ENCODE measurements around the gene BCAR3.

BCAR3 gene

DNA sequence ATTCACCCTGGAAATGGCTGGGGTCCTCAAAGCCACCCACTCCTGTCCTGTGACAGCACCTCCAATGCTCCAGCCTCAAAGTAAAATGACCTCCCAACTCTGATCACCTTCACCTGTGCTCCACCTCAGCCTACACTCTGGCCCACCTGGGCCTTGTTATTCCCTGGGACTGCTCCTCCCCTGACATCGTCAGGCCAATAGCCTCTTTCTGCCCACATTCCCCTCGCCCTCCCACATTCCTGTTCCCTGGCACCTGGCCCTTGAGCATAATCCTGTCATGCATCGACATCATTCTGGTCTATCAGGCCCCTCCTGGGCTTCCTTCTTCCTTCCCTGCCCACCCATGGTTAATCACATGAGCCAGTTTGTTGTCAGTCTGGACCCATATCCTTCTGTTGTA lies 13.2 kb upstream of the BCAR3 start:
- Histone ChIP-seq H3K9me2 (replicated peaks; ENCODE audit: insufficient read depth, low read length) (no peaks in the 10 kb centered on the region), H3K27ac (ENCODE audit: low read depth, low read length) (no peak overlapping the region), H4K20me1 (ENCODE audit: low read depth, low read length) (no peaks in the 10 kb centered on the region), H3K27me3 (ENCODE audit: low read length) (no peaks in the 10 kb centered on the region), H3K4me3 (ENCODE audit: insufficient read depth, low read length, poor library complexity, severe bottlenecking) (no peak overlapping the region), H3K9me3 (ENCODE audit: insufficient read depth, low read length) (no peaks in the 10 kb centered on the region), H2AFZ (ENCODE audit: low read depth, low read length, severe bottlenecking) (no peak overlapping the region), H3K9ac (ENCODE audit: low read length) (no peak overlapping the region), H3K79me2 (ENCODE audit: insufficient read depth, low read length) (no peaks in the 10 kb centered on the region), H3K4me2 (ENCODE audit: low read depth, low read length, poor library complexity, severe bottlenecking) (no peak overlapping the region), H3F3A (ENCODE audit: insufficient read depth) (no peaks in the 10 kb centered on the region), H3K36me3 (ENCODE audit: low read length) (no peaks in the 10 kb centered on the region)
- TF ChIP-seq, protein P1, sequence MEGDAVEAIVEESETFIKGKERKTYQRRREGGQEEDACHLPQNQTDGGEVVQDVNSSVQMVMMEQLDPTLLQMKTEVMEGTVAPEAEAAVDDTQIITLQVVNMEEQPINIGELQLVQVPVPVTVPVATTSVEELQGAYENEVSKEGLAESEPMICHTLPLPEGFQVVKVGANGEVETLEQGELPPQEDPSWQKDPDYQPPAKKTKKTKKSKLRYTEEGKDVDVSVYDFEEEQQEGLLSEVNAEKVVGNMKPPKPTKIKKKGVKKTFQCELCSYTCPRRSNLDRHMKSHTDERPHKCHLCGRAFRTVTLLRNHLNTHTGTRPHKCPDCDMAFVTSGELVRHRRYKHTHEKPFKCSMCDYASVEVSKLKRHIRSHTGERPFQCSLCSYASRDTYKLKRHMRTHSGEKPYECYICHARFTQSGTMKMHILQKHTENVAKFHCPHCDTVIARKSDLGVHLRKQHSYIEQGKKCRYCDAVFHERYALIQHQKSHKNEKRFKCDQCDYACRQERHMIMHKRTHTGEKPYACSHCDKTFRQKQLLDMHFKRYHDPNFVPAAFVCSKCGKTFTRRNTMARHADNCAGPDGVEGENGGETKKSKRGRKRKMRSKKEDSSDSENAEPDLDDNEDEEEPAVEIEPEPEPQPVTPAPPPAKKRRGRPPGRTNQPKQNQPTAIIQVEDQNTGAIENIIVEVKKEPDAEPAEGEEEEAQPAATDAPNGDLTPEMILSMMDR (IDR thresholded peaks at IDR 0.05; ENCODE audit: insufficient read depth, low read length, poor library complexity, severe bottlenecking): no peak
- TF ChIP-seq EZH2phosphoT487 (conservative IDR thresholded peaks at IDR 0.05; ENCODE audit: low read length): no peak

DNA sequence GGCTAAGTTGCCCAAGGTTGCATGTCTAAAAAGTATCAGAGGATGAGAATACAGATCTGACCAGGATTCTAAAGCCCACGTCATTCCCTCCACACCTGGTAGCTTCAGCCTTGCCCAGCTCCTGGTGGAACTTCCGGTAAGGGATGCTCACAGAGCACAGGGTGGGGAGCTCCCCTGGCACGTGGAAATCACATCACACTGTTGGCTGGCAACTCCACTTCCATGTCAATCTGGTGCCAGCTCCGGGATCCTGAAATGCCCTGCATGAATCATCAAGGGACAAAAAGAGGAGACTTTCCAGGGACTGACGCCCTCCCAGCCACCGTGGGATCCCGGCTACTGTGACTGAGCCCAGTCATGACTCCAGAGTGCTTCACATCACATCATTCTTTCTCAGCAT lies 12.4 kb upstream of the BCAR3 start:
- no peaks in the 10 kb centered on the region for H4K20me1 ChIP-seq (ENCODE audit: low read depth, low read length)
- H3K36me3 ChIP-seq (ENCODE audit: low read length): no peaks in the 10 kb centered on the region
- H3K27ac ChIP-seq (ENCODE audit: low read depth, low read length): no peak overlapping the region
- H3F3A ChIP-seq (ENCODE audit: insufficient read depth): no peaks in the 10 kb centered on the region
- no peaks in the 10 kb centered on the region for H3K79me2 ChIP-seq (ENCODE audit: insufficient read depth, low read length)
- no peaks in the 10 kb centered on the region for H3K9me3 ChIP-seq (ENCODE audit: insufficient read depth, low read length)
- no peaks in the 10 kb centered on the region for H3K27me3 ChIP-seq (ENCODE audit: low read length)
- no peaks in the 10 kb centered on the region for H3K9me2 ChIP-seq (replicated peaks; ENCODE audit: insufficient read depth, low read length)
- H3K4me2 ChIP-seq (ENCODE audit: low read depth, low read length, poor library complexity, severe bottlenecking): no peak overlapping the region
- TF ChIP-seq EZH2phosphoT487 (conservative IDR thresholded peaks at IDR 0.05; ENCODE audit: low read length): no peak
- TF ChIP-seq, protein P1 (IDR thresholded peaks at IDR 0.05; ENCODE audit: insufficient read depth, low read length, poor library complexity, severe bottlenecking): no peak
- no peak overlapping the region for H3K9ac ChIP-seq (ENCODE audit: low read length)
- H2AFZ ChIP-seq (ENCODE audit: low read depth, low read length, severe bottlenecking): no peak overlapping the region
- no peak overlapping the region for H3K4me3 ChIP-seq (ENCODE audit: insufficient read depth, low read length, poor library complexity, severe bottlenecking)

DNA sequence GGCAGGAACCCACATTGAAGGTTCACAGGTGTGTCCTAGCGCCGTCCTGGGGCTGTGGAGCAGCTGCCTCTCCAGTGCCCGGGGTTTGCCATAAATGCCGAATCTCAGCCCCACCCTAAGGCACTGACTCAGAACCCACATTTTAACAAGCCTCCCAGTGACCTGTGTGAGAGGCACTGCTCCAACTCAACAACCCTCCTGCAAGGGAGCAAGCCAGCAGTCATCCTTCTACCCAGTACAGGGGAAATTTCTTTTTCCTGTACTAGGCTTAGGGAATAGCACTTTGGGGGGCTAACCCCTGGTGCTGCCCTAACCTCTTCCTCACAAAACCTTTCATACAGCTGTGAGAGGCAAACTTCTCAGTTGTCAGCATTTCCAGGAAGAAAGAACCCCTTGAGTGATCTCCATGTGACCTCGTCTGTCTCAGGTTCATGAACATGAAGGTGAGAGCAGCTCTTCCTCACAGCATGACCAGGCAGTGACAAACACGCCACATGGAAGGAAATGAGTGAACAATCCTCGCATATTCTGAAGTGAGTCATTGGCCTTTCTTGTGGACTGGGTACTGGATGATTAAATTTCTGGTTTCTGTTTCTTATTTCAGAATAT lies 11.4 kb upstream of the BCAR3 start:
- H3K27ac ChIP-seq (ENCODE audit: low read depth, low read length): no peak overlapping the region
- H4K20me1 ChIP-seq (ENCODE audit: low read depth, low read length): no peaks in the 10 kb centered on the region
- no peaks in the 10 kb centered on the region for H3F3A ChIP-seq (ENCODE audit: insufficient read depth)
- H3K9me3 ChIP-seq (ENCODE audit: insufficient read depth, low read length): no peaks in the 10 kb centered on the region
- no peaks in the 10 kb centered on the region for H3K27me3 ChIP-seq (ENCODE audit: low read length)
- H3K9ac ChIP-seq (ENCODE audit: low read length): no peak overlapping the region
- no peak overlapping the region for H3K4me2 ChIP-seq (ENCODE audit: low read depth, low read length, poor library complexity, severe bottlenecking)
- H3K36me3 ChIP-seq (ENCODE audit: low read length): no peaks in the 10 kb centered on the region
- H3K79me2 ChIP-seq (ENCODE audit: insufficient read depth, low read length): no peaks in the 10 kb centered on the region
- H3K9me2 ChIP-seq (replicated peaks; ENCODE audit: insufficient read depth, low read length): no peaks in the 10 kb centered on the region
- TF ChIP-seq, protein P1 (IDR thresholded peaks at IDR 0.05; ENCODE audit: insufficient read depth, low read length, poor library complexity, severe bottlenecking): no peak
- no peak for TF ChIP-seq EZH2phosphoT487 (conservative IDR thresholded peaks at IDR 0.05; ENCODE audit: low read length)
- no peak overlapping the region for H3K4me3 ChIP-seq (ENCODE audit: insufficient read depth, low read length, poor library complexity, severe bottlenecking)
- no peak overlapping the region for H2AFZ ChIP-seq (ENCODE audit: low read depth, low read length, severe bottlenecking)

Measured in SU-DHL-6 (cell line).